Stomach smooth muscle (tissue), 2 donors: ENCODE measurements around the gene CLRN2.
"Not testable (repeated sequence)": the region's sequence is repeated elsewhere in the genome, so short reads cannot be mapped to it uniquely, and the experiment has no call there.

Experiments used
- H3K27ac ChIP-seq: one replicate; pipeline ENCODE4 v1.7.0; 2013; ENCODE audit warnings: mild to moderate bottlenecking, low read length, inconsistent platforms
- H3K27me3 ChIP-seq, 2 donors: one replicate each; pipeline ENCODE4 v1.7.0; 2013; ENCODE audit warnings: low read length in 2 of 2; ENCODE audit not compliant: insufficient read depth in 2 of 2, control insufficient read depth in 1 of 2
- H3K36me3 ChIP-seq, 2 donors: one replicate each; pipeline ENCODE4 v1.7.0; 2013; ENCODE audit warnings: low read length in 2 of 2; ENCODE audit not compliant: control insufficient read depth in 2 of 2, insufficient read depth in 2 of 2
- H3K4me1 ChIP-seq: one replicate; pipeline ENCODE4 v1.7.0; 2013; ENCODE audit warnings: low read length; ENCODE audit not compliant: control insufficient read depth, insufficient read depth
- H3K4me3 ChIP-seq, 2 donors: one replicate each; pipeline ENCODE4 v1.7.0; 2013; ENCODE audit warnings: low read length in 2 of 2
- H3K9ac ChIP-seq, 2 donors: one replicate each; pipeline ENCODE4 v1.7.0; 2013; ENCODE audit warnings: low read length in 2 of 2, mild to moderate bottlenecking in 1 of 2
- H3K9me3 ChIP-seq, 2 donors: one replicate each; pipeline ENCODE4 v1.7.0; 2013; ENCODE audit warnings: low read length in 2 of 2; ENCODE audit not compliant: control insufficient read depth in 2 of 2
- donor health status: healthy.
- donor health status: Pancreatic carcinoma.

Gene CLRN2

GRCh38 chr4:17523662-17524061, 8.7 kb downstream of the CLRN2 start:
- Histone ChIP-seq H3K9me3 (no peaks in the 10 kb centered on the region), H3K4me3 (no peak overlapping the region), H3K4me1 (no peaks in the 10 kb centered on the region), H3K36me3 (no peaks in the 10 kb centered on the region), H3K27ac (no peak overlapping the region), H3K9ac (no peak overlapping the region), H3K27me3 (peaks cover 2 to 4% of the 10 kb centered on the region in 2 donors)

GRCh38 chr4:17526695-17527477, 11.9 kb downstream of the CLRN2 start:
- Histone ChIP-seq H3K36me3 (no peaks in the 10 kb centered on the region), H3K27me3 (peaks cover 0 to 8% of the 10 kb centered on the region in 2 donors), H3K27ac (no peak overlapping the region), H3K4me3 (no peak overlapping the region), H3K9me3 (no peaks in the 10 kb centered on the region), H3K9ac (no peak overlapping the region), H3K4me1 (no peaks in the 10 kb centered on the region)

- H3K27ac ChIP-seq, result no peak overlapping the region
- H3K27me3 ChIP-seq, result peaks cover 0 to 8% of the 10 kb centered on the region in 2 donors
- no peak overlapping the region for H3K9ac ChIP-seq
- no peaks in the 10 kb centered on the region for H3K9me3 ChIP-seq
- no peaks in the 10 kb centered on the region for H3K36me3 ChIP-seq
- H3K4me1 ChIP-seq, result no peaks in the 10 kb centered on the region
- H3K4me3 ChIP-seq, result no peak overlapping the region
These were observed 13.7 kb downstream of the CLRN2 start for GRCh38 chr4:17528551-17529165.

GRCh38 chr4:17531538-17532285, 16.7 kb downstream of the CLRN2 start:
- H3K36me3 ChIP-seq, result no peaks in the 10 kb centered on the region
- H3K27me3 ChIP-seq, result peaks cover 0 to 8% of the 10 kb centered on the region in 2 donors
- H3K9ac ChIP-seq, result no peak overlapping the region
- no peak overlapping the region for H3K4me3 ChIP-seq
- H3K9me3 ChIP-seq, result no peaks in the 10 kb centered on the region
- H3K4me1 ChIP-seq, result no peaks in the 10 kb centered on the region
- no peak overlapping the region for H3K27ac ChIP-seq

GRCh38 chr4:17534705-17535104, 19.7 kb downstream of the CLRN2 start:
- no peaks in the 10 kb centered on the region for H3K9me3 ChIP-seq
- H3K27ac ChIP-seq, result no peak overlapping the region

GRCh38 chr4:17535242-17535641, 20.3 kb downstream of the CLRN2 start:
- Histone ChIP-seq H3K36me3 (no peaks in the 10 kb centered on the region), H3K4me3 (no peak overlapping the region), H3K27ac (no peak overlapping the region), H3K9ac (no peak overlapping the region), H3K9me3 (no peaks in the 10 kb centered on the region), H3K4me1 (no peaks in the 10 kb centered on the region), H3K27me3 (no peaks in the 10 kb centered on the region)

More at GRCh38 chr4:17534705-17535104, 19.7 kb downstream of the CLRN2 start:
- no peaks in the 10 kb centered on the region for H3K36me3 ChIP-seq
- no peaks in the 10 kb centered on the region for H3K27me3 ChIP-seq
- H3K4me1 ChIP-seq, result no peaks in the 10 kb centered on the region
- no peak overlapping the region for H3K4me3 ChIP-seq
- H3K9ac ChIP-seq, result no peak overlapping the region

GRCh38 chr4:17535906-17536305, 20.9 kb downstream of the CLRN2 start:
- no peak overlapping the region for H3K9ac ChIP-seq
- no peaks in the 10 kb centered on the region for H3K36me3 ChIP-seq
- H3K4me3 ChIP-seq, result no peak overlapping the region
- no peak overlapping the region for H3K27ac ChIP-seq
- no peaks in the 10 kb centered on the region for H3K9me3 ChIP-seq
- H3K27me3 ChIP-seq, result no peaks in the 10 kb centered on the region
- no peaks in the 10 kb centered on the region for H3K4me1 ChIP-seq

- H3K4me3 ChIP-seq, H3K9me3 ChIP-seq, H3K27me3 ChIP-seq, H3K36me3 ChIP-seq, H3K9ac ChIP-seq, H3K4me1 ChIP-seq, H3K27ac ChIP-seq: not testable (repeated sequence)
These were observed 22.1 kb downstream of the CLRN2 start for GRCh38 chr4:17537060-17537459.

GRCh38 chr4:17544205-17544604, 29.2 kb downstream of the CLRN2 start:
- H3K4me3 ChIP-seq, result no peak overlapping the region
- H3K4me1 ChIP-seq, result no peaks in the 10 kb centered on the region
- no peaks in the 10 kb centered on the region for H3K27me3 ChIP-seq
- H3K9me3 ChIP-seq, result no peaks in the 10 kb centered on the region
- no peak overlapping the region for H3K9ac ChIP-seq
- no peak overlapping the region for H3K27ac ChIP-seq
- no peaks in the 10 kb centered on the region for H3K36me3 ChIP-seq

- Histone ChIP-seq H3K4me3 (no peak overlapping the region), H3K27me3 (no peaks in the 10 kb centered on the region), H3K4me1 (no peaks in the 10 kb centered on the region), H3K27ac (no peak overlapping the region), H3K9ac (no peak overlapping the region), H3K36me3 (no peaks in the 10 kb centered on the region), H3K9me3 (no peaks in the 10 kb centered on the region)
These were observed 29.9 kb downstream of the CLRN2 start for GRCh38 chr4:17544831-17545234.
